ENCODE results near the gene ZBTB40. TPM values are rescaled to one million over a fixed set of nuclear protein-coding genes. Genes with fewer than 3 reads are reported as not detected.

Gene ZBTB40
- total RNA-seq, 1 experiment from 2014 or later, result 21.4 TPM

DNA sequence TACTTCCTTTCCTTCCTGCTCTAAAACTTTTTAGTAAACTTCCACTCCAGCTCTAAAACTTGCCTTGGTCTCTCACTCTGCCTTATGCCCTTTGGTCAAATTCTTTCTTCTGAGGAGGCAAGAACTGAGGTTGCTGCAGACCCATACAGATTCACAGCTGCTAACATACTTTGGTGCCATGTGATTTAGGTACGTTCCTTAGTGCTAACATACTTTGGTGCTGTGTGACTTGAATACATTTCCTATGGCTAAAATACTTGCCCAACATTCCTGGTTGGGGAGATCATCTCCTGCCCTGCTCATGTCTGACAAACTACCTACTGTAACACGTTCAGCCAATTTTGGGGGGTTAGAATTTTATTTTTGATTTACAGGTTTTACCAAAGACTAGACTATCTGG is 6.8 kb upstream of the ZBTB40 start:
- no TSS peak for BruUV-seq (replicated peaks)
- Histone ChIP-seq H2AFZ (no peak overlapping the region), H4K20me1 (ENCODE audit: insufficient read depth) (no peaks in the 10 kb centered on the region), H3K27me3 (ENCODE audit: insufficient read depth, low read depth) (no peaks in the 10 kb centered on the region), H3K4me1 (replicated peaks; ENCODE audit: insufficient read depth) (no peaks in the 10 kb centered on the region), H3K4me2 (no peak overlapping the region), H3K4me3 (no peak overlapping the region), H3F3A (ENCODE audit: insufficient read depth, low read depth) (no peaks in the 10 kb centered on the region), H3K36me3 (ENCODE audit: low read depth) (no peaks in the 10 kb centered on the region), H3K9me2 (ENCODE audit: insufficient read depth) (no peaks in the 10 kb centered on the region), H3K9me3 (ENCODE audit: insufficient read depth, low read depth) (no peaks in the 10 kb centered on the region), H3K79me2 (ENCODE audit: low read depth) (no peaks in the 10 kb centered on the region), H3K27ac (no peak overlapping the region)
- ChIA-PET POLR2A (ENCODE audit: unreplicated experiment) (interaction anchor here (0.6 kb wide), 1 partner anchor 991 kb away, joined by 3 read pairs; no protein-coding TSS in a partner anchor), CTCF (no interaction called here)
- TF ChIP-seq EZH2 (IDR thresholded peaks at IDR 0.05; ENCODE audit: low read depth), result no peak
- TF ChIP-seq, protein P1, sequence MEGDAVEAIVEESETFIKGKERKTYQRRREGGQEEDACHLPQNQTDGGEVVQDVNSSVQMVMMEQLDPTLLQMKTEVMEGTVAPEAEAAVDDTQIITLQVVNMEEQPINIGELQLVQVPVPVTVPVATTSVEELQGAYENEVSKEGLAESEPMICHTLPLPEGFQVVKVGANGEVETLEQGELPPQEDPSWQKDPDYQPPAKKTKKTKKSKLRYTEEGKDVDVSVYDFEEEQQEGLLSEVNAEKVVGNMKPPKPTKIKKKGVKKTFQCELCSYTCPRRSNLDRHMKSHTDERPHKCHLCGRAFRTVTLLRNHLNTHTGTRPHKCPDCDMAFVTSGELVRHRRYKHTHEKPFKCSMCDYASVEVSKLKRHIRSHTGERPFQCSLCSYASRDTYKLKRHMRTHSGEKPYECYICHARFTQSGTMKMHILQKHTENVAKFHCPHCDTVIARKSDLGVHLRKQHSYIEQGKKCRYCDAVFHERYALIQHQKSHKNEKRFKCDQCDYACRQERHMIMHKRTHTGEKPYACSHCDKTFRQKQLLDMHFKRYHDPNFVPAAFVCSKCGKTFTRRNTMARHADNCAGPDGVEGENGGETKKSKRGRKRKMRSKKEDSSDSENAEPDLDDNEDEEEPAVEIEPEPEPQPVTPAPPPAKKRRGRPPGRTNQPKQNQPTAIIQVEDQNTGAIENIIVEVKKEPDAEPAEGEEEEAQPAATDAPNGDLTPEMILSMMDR (conservative IDR thresholded peaks at IDR 0.05), result no peak
- DNase-seq, result no peak
- intact Hi-C loops (cut with micrococcal nuclease; ENCODE audit: unreplicated experiment), result no loop called here

- Histone ChIP-seq H3K27me3 (ENCODE audit: insufficient read depth, low read depth) (no peaks in the 10 kb centered on the region), H3K9me3 (ENCODE audit: insufficient read depth, low read depth) (no peaks in the 10 kb centered on the region), H3K4me3 (no peak overlapping the region), H3K4me1 (replicated peaks; ENCODE audit: insufficient read depth) (peaks cover under 1% of the 10 kb centered on the region; the same call in 1 of the 2 replicates), H2AFZ (no peak overlapping the region), H3F3A (ENCODE audit: insufficient read depth, low read depth) (no peaks in the 10 kb centered on the region), H3K36me3 (ENCODE audit: low read depth) (no peaks in the 10 kb centered on the region), H3K27ac (no peak overlapping the region), H3K4me2 (no peak overlapping the region), H4K20me1 (ENCODE audit: insufficient read depth) (no peaks in the 10 kb centered on the region), H3K79me2 (ENCODE audit: low read depth) (peaks cover 13% of the 10 kb centered on the region), H3K9me2 (ENCODE audit: insufficient read depth) (no peaks in the 10 kb centered on the region)
- intact Hi-C loops (cut with micrococcal nuclease; ENCODE audit: unreplicated experiment), result no loop called here
- TF ChIP-seq, protein P1 (conservative IDR thresholded peaks at IDR 0.05), result no peak
- no peak for TF ChIP-seq EZH2 (IDR thresholded peaks at IDR 0.05; ENCODE audit: low read depth)
- BruUV-seq (replicated peaks), result no TSS peak
- no peak for DNase-seq
- ChIA-PET POLR2A (ENCODE audit: unreplicated experiment) (no interaction called here), CTCF (no interaction called here)
These were observed 4.0 kb upstream of the ZBTB40 start for GRCh38 chr1:22447621-22448111.

DNA sequence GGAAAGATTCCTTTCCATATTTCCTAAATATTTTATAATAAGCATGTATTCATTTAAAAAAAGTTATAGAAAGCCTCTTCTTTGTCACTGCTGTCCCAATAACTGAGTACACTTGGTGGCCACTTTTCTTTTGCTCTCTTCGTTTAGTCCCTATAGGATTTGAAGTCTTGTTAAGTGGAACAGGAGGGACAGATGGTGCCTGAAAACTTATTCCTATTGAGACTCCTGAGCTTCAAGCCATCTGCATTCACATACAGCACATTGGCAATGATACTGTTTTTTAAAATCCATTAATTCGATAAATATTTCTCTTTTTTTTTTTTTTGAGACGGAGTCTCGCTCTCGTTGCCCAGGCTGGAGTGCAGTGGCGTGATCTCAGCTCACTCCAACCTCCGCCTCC is 2.0 kb upstream of the ZBTB40 start:
- Histone ChIP-seq H3K27me3 (ENCODE audit: insufficient read depth, low read depth) (no peaks in the 10 kb centered on the region), H3K4me2 (no peak overlapping the region), H2AFZ (no peak overlapping the region), H3K4me1 (replicated peaks; ENCODE audit: insufficient read depth) (peaks cover 7% of the 10 kb centered on the region; the same call in 1 of the 2 replicates), H4K20me1 (ENCODE audit: insufficient read depth) (no peaks in the 10 kb centered on the region), H3K36me3 (ENCODE audit: low read depth) (no peaks in the 10 kb centered on the region), H3K79me2 (ENCODE audit: low read depth) (peaks cover 31% of the 10 kb centered on the region), H3F3A (ENCODE audit: insufficient read depth, low read depth) (no peaks in the 10 kb centered on the region), H3K9me2 (ENCODE audit: insufficient read depth) (no peaks in the 10 kb centered on the region), H3K9me3 (ENCODE audit: insufficient read depth, low read depth) (no peaks in the 10 kb centered on the region), H3K27ac (no peak overlapping the region), H3K4me3 (no peak overlapping the region)
- intact Hi-C loops (cut with micrococcal nuclease; ENCODE audit: unreplicated experiment), result no loop called here
- no peak for TF ChIP-seq EZH2 (IDR thresholded peaks at IDR 0.05; ENCODE audit: low read depth)
- TF ChIP-seq, protein P1 (conservative IDR thresholded peaks at IDR 0.05), result no peak
- POLR2A ChIA-PET (ENCODE audit: unreplicated experiment), result interaction anchor here (0.5 kb wide), 1 partner anchor 176 kb away, joined by 3 read pairs; no protein-coding TSS in a partner anchor
- CTCF ChIA-PET, result no interaction called here
- DNase-seq, result no peak
- BruUV-seq (replicated peaks), result no TSS peak
